Tibial artery (tissue), 4 donors: ENCODE data around the gene EP300.
A peak's percentile ranks its signal among the peaks of the same experiment; 100 is the strongest.

Experiments used
- DNase-seq, 2 donors: peaks; one replicate each; pipeline ENCODE4 v3.0.0-alpha.2; 2019
- H3K27ac ChIP-seq, 2 donors: fragments of 200-600 bp; sonication (generic) in 1 of 2; 1 replicate in 1 of 2; 2 replicates in 1 of 2; pipeline ENCODE4 v1.5.1; 2018 to 2019; ENCODE audit warnings: mild to moderate bottlenecking in 1 of 2
- H3K27me3 ChIP-seq, 2 donors: fragments of 200-600 bp; sonication (generic) in 1 of 2; one replicate each; pipeline versions ENCODE4 v1.5.1 to v1.6.0; 2016 to 2019
- H3K36me3 ChIP-seq, 3 donors: fragments of 200-600 bp; sonication (generic) in 2 of 3; one replicate each; pipeline ENCODE4 v1.5.1; 2016 to 2019; ENCODE audit warnings: mild to moderate bottlenecking in 2 of 3
- H3K4me1 ChIP-seq, 4 donors: fragments of 200-600 bp; sonication (generic) in 2 of 4; 1 replicate in 3 of 4; 2 replicates in 1 of 4; pipeline ENCODE4 v1.5.1; 2016 to 2019
- H3K4me3 ChIP-seq, 2 donors: fragments of 200-600 bp; sonication (generic) in 1 of 2; 1 replicate in 1 of 2; 2 replicates in 1 of 2; pipeline ENCODE4 v1.5.1; 2018 to 2019; ENCODE audit warnings: mild to moderate bottlenecking in 2 of 2
- H3K9me3 ChIP-seq, 3 donors: fragments of 200-600 bp; sonication (generic) in 1 of 3; one replicate each; pipeline ENCODE4 v1.5.1; 2016 to 2019
- CTCF ChIP-seq, 2 experiments: fragments of 200-600 bp in 1 of 2; fragments of 450-650 bp in 1 of 2; IDR thresholded peaks; one replicate each; pipeline ENCODE4 v1.5.1; 2017 to 2019; ENCODE audit warnings: antibody characterized with exemption in 2 of 2, mild to moderate bottlenecking in 1 of 2, moderate library complexity in 1 of 2
- intact Hi-C: fragments of 100-400 bp; cut with DNase I; formaldehyde crosslinking; loops from one replicate; pipeline ENCODE4 v1.15.0; 2023; ENCODE audit warnings: low total_unique reads

The EP300 gene

DNA sequence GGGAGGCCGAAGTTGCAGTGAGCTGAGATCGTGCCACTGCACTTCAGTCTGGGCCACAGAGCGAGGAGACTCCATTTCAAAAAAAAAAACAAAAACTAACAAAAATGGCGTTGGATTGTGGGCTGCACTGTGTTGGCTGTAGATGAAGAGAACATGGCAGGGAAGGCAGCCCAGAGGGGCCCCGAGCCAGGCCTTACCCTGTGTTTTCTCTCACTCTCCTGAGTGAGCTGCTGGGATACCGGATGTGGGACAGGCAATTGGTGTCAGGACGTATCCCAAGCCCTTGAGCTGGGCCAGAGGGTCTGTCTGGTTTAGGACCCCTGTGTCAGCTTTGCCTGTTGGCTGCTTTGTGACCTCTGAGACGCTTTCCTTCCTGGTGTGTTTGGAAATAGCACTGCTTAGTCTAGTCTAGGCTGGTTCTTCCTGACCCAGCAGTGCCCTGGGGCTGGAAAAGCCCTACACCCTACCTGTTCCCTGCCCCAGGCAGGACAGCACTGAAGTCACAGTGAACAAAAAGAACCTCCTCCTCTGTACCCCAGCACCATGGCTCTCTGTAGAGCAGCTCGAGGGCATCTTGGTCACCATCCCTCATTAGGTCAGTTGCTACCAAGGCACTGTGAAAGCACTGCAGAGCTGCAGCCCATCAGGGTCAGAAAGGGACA, 130.6 kb downstream of the EP300 start:
- H3K36me3 ChIP-seq, result peaks cover 85 to 100% (median 88%) of the 10 kb centered on the region in 3 donors
- H3K9me3 ChIP-seq, result no peaks in the 10 kb centered on the region
- no peaks in the 10 kb centered on the region for H3K27me3 ChIP-seq
- no peak overlapping the region for H3K4me3 ChIP-seq
- DNase-seq, result no peak
- no peak overlapping the region for H3K27ac ChIP-seq
- intact Hi-C loops, result no loop called here
- H3K4me1 ChIP-seq, result no peaks in the 10 kb centered on the region
- no peak for TF ChIP-seq CTCF (IDR thresholded peaks at IDR 0.05)

DNA sequence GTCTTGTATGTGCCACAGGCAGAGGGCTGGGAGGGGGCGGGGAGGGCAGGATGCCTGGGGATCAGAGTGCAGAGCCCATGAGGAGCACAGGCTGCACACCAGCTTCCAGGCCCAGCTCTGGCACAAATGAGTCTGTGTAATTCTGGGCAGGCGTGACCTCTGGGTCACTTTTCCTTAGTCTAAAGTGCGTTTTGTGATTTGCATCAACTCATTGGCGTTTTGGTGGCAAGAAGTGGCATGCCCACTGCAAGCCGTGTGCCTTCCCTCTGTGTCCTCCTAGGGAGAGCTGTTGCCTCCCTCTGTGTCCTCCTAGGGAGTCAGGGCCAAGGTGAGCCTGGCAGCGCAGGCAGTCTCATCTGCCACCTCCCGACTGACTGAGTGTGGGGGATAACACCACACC, 131.1 kb downstream of the EP300 start:
- H3K27me3 ChIP-seq, result no peaks in the 10 kb centered on the region
- no peaks in the 10 kb centered on the region for H3K9me3 ChIP-seq
- TF ChIP-seq CTCF (IDR thresholded peaks at IDR 0.05), result no peak
- peaks cover 88 to 100% (median 93%) of the 10 kb centered on the region in 3 donors for H3K36me3 ChIP-seq
- no peak overlapping the region for H3K4me3 ChIP-seq
- no peak for DNase-seq
- intact Hi-C loops, result no loop called here
- no peak overlapping the region for H3K27ac ChIP-seq
- H3K4me1 ChIP-seq, result no peaks in the 10 kb centered on the region

- intact Hi-C loops, result no loop called here
- peak in 1 of 2 donors; percentile 61 for DNase-seq
- peaks cover 60 to 98% (median 74%) of the 10 kb centered on the region in 3 donors for H3K36me3 ChIP-seq
Measured at GRCh38 chr22:41226723-41227655, 134.6 kb downstream of the EP300 start.

GRCh38 chr22:41229215-41229614, 136.8 kb downstream of the EP300 start:
- no peaks in the 10 kb centered on the region for H3K27me3 ChIP-seq
- H3K9me3 ChIP-seq, result no peaks in the 10 kb centered on the region
- H3K36me3 ChIP-seq, result peaks cover 39 to 77% (median 54%) of the 10 kb centered on the region in 3 donors
- H3K4me3 ChIP-seq, result no peak overlapping the region
- no peaks in the 10 kb centered on the region for H3K4me1 ChIP-seq
- intact Hi-C loops, result no loop called here
- DNase-seq, result no peak
- no peak overlapping the region for H3K27ac ChIP-seq
- TF ChIP-seq CTCF (IDR thresholded peaks at IDR 0.05), result no peak

More at GRCh38 chr22:41226723-41227655, 134.6 kb downstream of the EP300 start:
- no peaks in the 10 kb centered on the region for H3K4me1 ChIP-seq
- H3K27me3 ChIP-seq, result no peaks in the 10 kb centered on the region
- no peaks in the 10 kb centered on the region for H3K9me3 ChIP-seq
- H3K27ac ChIP-seq, result no peak overlapping the region
- TF ChIP-seq CTCF (IDR thresholded peaks at IDR 0.05), result no peak
- no peak overlapping the region for H3K4me3 ChIP-seq
